ENCODE data around the gene TBCK. TPM values are rescaled to one million over a fixed set of nuclear protein-coding genes. Genes with fewer than 3 reads are reported as not detected.

Gene TBCK
- total and polyA plus RNA-seq, 8 donors = 36.1 to 60.0 (median 46.2) TPM

DNA sequence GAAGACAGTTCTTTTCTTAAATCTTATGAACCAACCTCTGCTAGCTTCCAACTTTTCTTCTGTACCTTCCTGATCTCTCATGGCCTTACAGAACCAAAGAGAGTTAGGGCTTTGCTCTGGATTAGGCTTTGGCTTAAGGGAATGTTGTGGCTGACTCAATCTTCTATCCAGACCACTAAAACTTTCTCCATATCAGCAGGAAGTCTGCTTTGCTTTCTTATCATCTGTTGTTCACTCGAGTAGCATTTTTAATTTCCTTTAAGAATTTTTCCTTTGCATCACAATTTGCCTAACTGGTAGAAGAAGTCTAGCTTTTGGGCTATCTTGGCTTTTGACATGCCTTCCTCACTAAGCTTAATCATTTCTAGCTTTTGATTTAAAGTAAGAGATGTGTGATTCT lies 167.0 kb downstream of the TBCK start:
- no peaks in the 10 kb centered on the region for H3K27me3 ChIP-seq
- H3K4me3 ChIP-seq = no peak overlapping the region
- intact Hi-C loops (cut with DNase I) = no loop called here
- peaks cover 0 to 30% of the 10 kb centered on the region in 2 donors for H3K9me3 ChIP-seq
- no peaks in the 10 kb centered on the region for H3K4me1 ChIP-seq
- TF ChIP-seq, protein P1, sequence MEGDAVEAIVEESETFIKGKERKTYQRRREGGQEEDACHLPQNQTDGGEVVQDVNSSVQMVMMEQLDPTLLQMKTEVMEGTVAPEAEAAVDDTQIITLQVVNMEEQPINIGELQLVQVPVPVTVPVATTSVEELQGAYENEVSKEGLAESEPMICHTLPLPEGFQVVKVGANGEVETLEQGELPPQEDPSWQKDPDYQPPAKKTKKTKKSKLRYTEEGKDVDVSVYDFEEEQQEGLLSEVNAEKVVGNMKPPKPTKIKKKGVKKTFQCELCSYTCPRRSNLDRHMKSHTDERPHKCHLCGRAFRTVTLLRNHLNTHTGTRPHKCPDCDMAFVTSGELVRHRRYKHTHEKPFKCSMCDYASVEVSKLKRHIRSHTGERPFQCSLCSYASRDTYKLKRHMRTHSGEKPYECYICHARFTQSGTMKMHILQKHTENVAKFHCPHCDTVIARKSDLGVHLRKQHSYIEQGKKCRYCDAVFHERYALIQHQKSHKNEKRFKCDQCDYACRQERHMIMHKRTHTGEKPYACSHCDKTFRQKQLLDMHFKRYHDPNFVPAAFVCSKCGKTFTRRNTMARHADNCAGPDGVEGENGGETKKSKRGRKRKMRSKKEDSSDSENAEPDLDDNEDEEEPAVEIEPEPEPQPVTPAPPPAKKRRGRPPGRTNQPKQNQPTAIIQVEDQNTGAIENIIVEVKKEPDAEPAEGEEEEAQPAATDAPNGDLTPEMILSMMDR (IDR thresholded peaks at IDR 0.05) = no peak
- peaks cover 0 to 5% of the 10 kb centered on the region in 2 donors for H3K36me3 ChIP-seq
- ATAC-seq = no peak
- DNase-seq = no peak
- no peak overlapping the region for H3K27ac ChIP-seq

DNA sequence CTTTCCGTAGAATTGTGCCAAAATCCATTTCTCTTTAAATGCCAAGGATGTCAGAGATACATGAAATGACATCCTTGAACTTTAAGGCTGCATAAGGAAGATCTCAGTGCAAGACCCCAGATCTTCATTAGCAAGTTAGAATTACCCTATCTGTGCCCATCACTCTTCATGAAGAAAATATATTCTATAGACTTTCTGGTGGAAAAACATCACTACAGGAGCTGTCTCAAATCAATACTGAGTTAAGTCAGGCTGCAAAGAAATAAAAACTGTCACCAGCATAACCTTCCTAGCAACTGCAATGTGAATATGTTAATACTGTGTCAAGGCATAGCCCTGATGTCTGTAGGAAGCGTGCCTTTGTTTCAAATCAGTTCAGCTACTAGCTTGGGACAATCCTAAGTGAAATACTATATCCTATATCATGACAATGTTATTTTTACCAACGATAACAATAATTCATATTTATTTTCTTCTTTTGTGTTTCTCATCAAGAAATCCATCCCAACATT lies 173.3 kb downstream of the TBCK start:
- DNase-seq (no peak), ATAC-seq (no peak)
- intact Hi-C loops (cut with DNase I) = no loop called here
- Histone ChIP-seq H3K9me3 (peaks cover 0 to 18% of the 10 kb centered on the region in 2 donors), H3K4me3 (no peak overlapping the region), H3K27ac (no peak overlapping the region), H3K36me3 (no peaks in the 10 kb centered on the region), H3K27me3 (no peaks in the 10 kb centered on the region), H3K4me1 (no peaks in the 10 kb centered on the region)
- TF ChIP-seq, protein P1 (IDR thresholded peaks at IDR 0.05) = no peak

DNA sequence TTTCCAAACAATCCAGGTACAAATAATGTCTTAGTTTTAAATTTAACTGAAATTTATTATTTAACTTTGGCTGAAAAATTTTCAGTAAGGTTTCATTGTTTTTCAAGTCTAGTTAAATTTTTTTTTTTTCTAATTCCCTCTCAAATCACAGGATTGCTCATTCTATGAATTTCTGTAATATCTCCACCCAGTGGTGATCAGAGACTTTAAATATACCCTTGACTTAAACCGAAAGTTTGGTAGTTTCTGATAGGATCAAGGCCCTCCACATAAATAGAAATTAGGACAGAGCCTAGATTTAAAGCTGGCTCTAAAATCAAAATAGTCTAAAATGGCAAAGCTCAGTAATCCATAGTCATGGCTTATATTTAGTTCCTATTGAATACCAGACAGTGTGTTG lies 175.4 kb downstream of the TBCK start:
- Histone ChIP-seq H3K4me1 (no peaks in the 10 kb centered on the region), H3K36me3 (no peaks in the 10 kb centered on the region), H3K27ac (no peak overlapping the region), H3K9me3 (peaks cover 0 to under 1% of the 10 kb centered on the region in 2 donors), H3K27me3 (no peaks in the 10 kb centered on the region), H3K4me3 (no peak overlapping the region)
- DNase-seq (no peak), ATAC-seq (no peak)
- TF ChIP-seq, protein P1 (IDR thresholded peaks at IDR 0.05) = no peak
- intact Hi-C loops (cut with DNase I) = no loop called here

DNA sequence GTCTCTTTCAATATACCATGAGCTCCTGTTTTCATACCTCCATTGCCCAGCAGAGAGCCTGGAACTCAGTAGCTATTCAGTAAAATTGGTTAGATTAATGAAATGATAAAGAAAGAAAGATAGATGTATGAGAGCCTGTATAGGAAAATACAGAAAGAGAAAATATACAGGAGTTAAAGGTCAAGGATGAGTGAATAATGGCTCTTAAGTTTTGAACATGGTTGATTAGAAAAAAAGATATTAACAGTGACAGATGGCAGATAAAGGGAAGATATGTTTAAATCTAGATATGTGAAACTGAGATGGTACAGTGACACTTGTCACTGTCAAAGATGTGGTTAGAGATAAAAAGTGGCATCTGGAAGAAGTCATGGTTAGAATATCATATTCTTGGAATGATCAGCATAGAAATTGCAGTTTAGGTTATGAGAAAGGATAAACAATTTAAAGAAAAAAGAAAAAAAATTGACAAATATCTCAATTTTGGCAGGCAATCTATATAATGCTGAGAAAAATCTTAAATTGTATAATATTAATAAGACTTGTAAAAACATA lies 179.2 kb downstream of the TBCK start:
- ATAC-seq = no peak
- H3K4me3 ChIP-seq = no peak overlapping the region
- TF ChIP-seq, protein P1 (IDR thresholded peaks at IDR 0.05) = no peak
- no peaks in the 10 kb centered on the region for H3K4me1 ChIP-seq
- no peak overlapping the region for H3K27ac ChIP-seq
- no peak for DNase-seq
- peaks cover 0 to 18% of the 10 kb centered on the region in 2 donors for H3K36me3 ChIP-seq
- intact Hi-C loops (cut with DNase I) = no loop called here
- peaks cover 0 to 14% of the 10 kb centered on the region in 2 donors for H3K9me3 ChIP-seq
- no peaks in the 10 kb centered on the region for H3K27me3 ChIP-seq

DNA sequence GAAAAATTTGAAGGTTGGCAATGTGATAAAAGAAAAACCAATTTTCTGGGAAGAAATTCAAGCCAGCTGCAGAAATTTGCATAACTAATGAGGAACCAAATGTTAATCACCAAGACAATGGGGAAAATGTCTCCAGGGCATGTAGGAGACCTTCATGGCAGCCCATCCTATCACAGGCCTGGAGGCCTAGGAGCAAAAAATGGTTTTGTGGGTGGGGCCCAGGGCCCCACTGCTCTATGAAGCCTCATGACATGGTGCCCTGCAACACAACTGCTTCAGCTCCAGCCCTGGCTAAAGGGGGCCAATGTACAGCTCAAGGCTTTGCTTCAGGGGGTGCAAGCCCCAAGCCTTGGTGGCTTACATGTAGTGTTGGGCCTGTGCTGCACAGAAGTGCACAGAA lies 184.0 kb downstream of the TBCK start:
- Histone ChIP-seq H3K4me1 (no peaks in the 10 kb centered on the region), H3K27me3 (no peaks in the 10 kb centered on the region), H3K9me3 (peaks cover 0 to 20% of the 10 kb centered on the region in 2 donors), H3K27ac (no peak overlapping the region), H3K36me3 (peaks cover 0 to 22% of the 10 kb centered on the region in 2 donors), H3K4me3 (no peak overlapping the region)
- intact Hi-C loops (cut with DNase I) = no loop called here
- ATAC-seq = no peak
- no peak for DNase-seq
- TF ChIP-seq, protein P1 (IDR thresholded peaks at IDR 0.05) = no peak
